ENCODE measurements around the gene TSPAN17. TPM values are rescaled to one million over a fixed set of nuclear protein-coding genes. Genes with fewer than 3 reads are reported as not detected.

TSPAN17 gene
- total RNA-seq, 1 experiment from 2014 or later = 67.7 TPM

GRCh38 chr5:176704817-176705216 lies 57.5 kb downstream of the TSPAN17 start:
- no peak for DNase-seq (ENCODE audit: low spot score)

Other genes with a start within 250 kb of the TSPAN17 start
- 193 and 203 TPM in 2 replicates for gene CLTB, start 230.9 kb upstream of the TSPAN17 start, total RNA-seq (2014; rRNA removed; shearing (Covaris generic))
- 57.3 and 59.7 TPM in 2 replicates for gene FAF2, start 199.1 kb upstream of the TSPAN17 start, total RNA-seq (2014; rRNA removed; shearing (Covaris generic))
- 8.1 and 9.2 TPM in 2 replicates for gene RNF44, start 110.1 kb upstream of the TSPAN17 start, total RNA-seq (2014; rRNA removed; shearing (Covaris generic))
- 0.12 TPM in 1 of 2 replicates, not detected in the other for gene CDHR2, start 98.1 kb upstream of the TSPAN17 start, total RNA-seq (2014; rRNA removed; shearing (Covaris generic))
- 20.3 and 24.6 TPM in 2 replicates for gene GPRIN1, start 37.3 kb upstream of the TSPAN17 start, total RNA-seq (2014; rRNA removed; shearing (Covaris generic))
- gene SNCB, start 16.9 kb upstream of the TSPAN17 start, total RNA-seq (2014; rRNA removed; shearing (Covaris generic)) = 0.10 TPM in 1 of 2 replicates, not detected in the other
- gene EIF4E1B, start 16.8 kb upstream of the TSPAN17 start, total RNA-seq (2014; rRNA removed; shearing (Covaris generic)) = not detected in 2 replicates
- gene UNC5A, start 163.1 kb downstream of the TSPAN17 start, total RNA-seq (2014; rRNA removed; shearing (Covaris generic)) = 2.9 and 3.4 TPM in 2 replicates